Neural progenitor cell (in vitro differentiated cells): ENCODE measurements around the gene DCP1B. TPM values are rescaled to one million over a fixed set of nuclear protein-coding genes. Genes with fewer than 3 reads are reported as not detected.

Experiments
- DNase-seq: peaks from one replicate; pipeline ENCODE4 v3.0.0-alpha.2; 2016; ENCODE audit warnings: low spot score
- H2AFZ ChIP-seq: fragments of 200-600 bp; sonication (generic); replicated peaks from 2 replicates; pipeline ENCODE4 v1.6.1; 2016; ENCODE audit warnings: antibody characterized with exemption
- H3F3A ChIP-seq: fragments of 200-600 bp; sonication (generic); 2 replicates; pipeline ENCODE4 v1.6.1; 2016; ENCODE audit warnings: antibody characterized with exemption, low read depth
- H3K27ac ChIP-seq: fragments of 200-600 bp; sonication (generic); 2 replicates; pipeline ENCODE4 v1.5.1; 2016; ENCODE audit warnings: mild to moderate bottlenecking
- H3K27me3 ChIP-seq: fragments of 200-600 bp; sonication (generic); 2 replicates; pipeline ENCODE4 v1.6.1; 2016; ENCODE audit warnings: mild to moderate bottlenecking, moderate library complexity
- H3K36me3 ChIP-seq: fragments of 200-600 bp; sonication (generic); 2 replicates; pipeline ENCODE4 v1.5.1; 2016
- H3K4me1 ChIP-seq: fragments of 200-600 bp; sonication (generic); 2 replicates; pipeline ENCODE4 v1.6.1; 2016; ENCODE audit warnings: mixed run types
- H3K4me2 ChIP-seq: fragments of 200-600 bp; sonication (generic); 2 replicates; pipeline ENCODE4 v1.6.1; 2016
- H3K4me3 ChIP-seq: fragments of 200-600 bp; sonication (generic); 2 replicates; pipeline ENCODE4 v1.5.1; 2016
- H3K79me2 ChIP-seq: fragments of 200-600 bp; sonication (generic); 2 replicates; pipeline ENCODE4 v1.6.1; 2016; ENCODE audit warnings: low read depth
- H3K9ac ChIP-seq: fragments of 200-600 bp; sonication (generic); 2 replicates; pipeline ENCODE4 v1.6.1; 2016
- H3K9me3 ChIP-seq: fragments of 200-600 bp; sonication (generic); 2 replicates; pipeline ENCODE4 v1.5.1; 2016; ENCODE audit warnings: low read depth
- H4K20me1 ChIP-seq: fragments of 200-600 bp; sonication (generic); 2 replicates; pipeline ENCODE4 v1.6.1; 2016; ENCODE audit warnings: low read depth
- H3K27ac Mint-ChIP-seq: 3 replicates; pipeline ENCODE4 v1.8.0; 2021; ENCODE audit warnings: mixed read lengths
- H3K27me3 Mint-ChIP-seq: 2 replicates; pipeline ENCODE4 v1.8.0; 2022; ENCODE audit warnings: low read depth, mild to moderate bottlenecking, inconsistent platforms, moderate library complexity, mixed read lengths; ENCODE audit not compliant: insufficient read depth
- H3K36me3 Mint-ChIP-seq: 3 replicates; pipeline ENCODE4 v1.8.0; 2021; ENCODE audit warnings: mixed read lengths
- H3K4me1 Mint-ChIP-seq: 3 replicates; pipeline ENCODE4 v1.8.0; 2021; ENCODE audit warnings: mixed read lengths
- H3K4me3 Mint-ChIP-seq: 3 replicates; pipeline ENCODE4 v1.8.0; 2021; ENCODE audit warnings: mild to moderate bottlenecking, moderate library complexity, mixed read lengths
- H3K9me3 Mint-ChIP-seq: 3 replicates; pipeline ENCODE4 v1.8.0; 2020; ENCODE audit warnings: mixed read lengths
- CTCF ChIP-seq: fragments of 200-600 bp; sonication (generic); IDR thresholded peaks from 2 replicates; pipeline ENCODE4 v1.5.1; 2017; ENCODE audit warnings: antibody characterized with exemption, mild to moderate bottlenecking
- EZH2 ChIP-seq: fragments of 200-600 bp; sonication (generic); IDR thresholded peaks from 2 replicates; pipeline ENCODE4 v1.6.1; 2017; ENCODE audit warnings: antibody characterized with exemption, mild to moderate bottlenecking, moderate library complexity
- EZH2phosphoT487 ChIP-seq: fragments of 200-600 bp; sonication (generic); IDR thresholded peaks from 2 replicates; pipeline ENCODE4 v1.6.1; 2017; ENCODE audit warnings: antibody characterized with exemption
- total RNA-seq: library from RNA; depleted of rRNA; stranded (reverse); fragments of >200 nt; gene quantifications from 2 replicates; pipeline ENCODE4 v1.2.3, GENCODE V29; 2015; ENCODE audit warnings: low replicate concordance

DCP1B gene
- total RNA-seq, 1 donor from 2014 or later = 20.2 TPM

- no peak overlapping the region for H2AFZ ChIP-seq
- H3K9me3 Mint-ChIP-seq = no peaks in the 10 kb centered on the region
- H3K9me3 ChIP-seq = no peaks in the 10 kb centered on the region
- no peaks in the 10 kb centered on the region for H4K20me1 ChIP-seq
- H3K36me3 Mint-ChIP-seq = no peaks in the 10 kb centered on the region
- no peaks in the 10 kb centered on the region for H3K27me3 ChIP-seq
- H3K36me3 ChIP-seq = no peaks in the 10 kb centered on the region
- H3K4me2 ChIP-seq = no peak overlapping the region
- H3K4me1 Mint-ChIP-seq = peaks cover 11% of the 10 kb centered on the region
- H3K4me1 ChIP-seq = peaks cover 22% of the 10 kb centered on the region
- no peak overlapping the region for H3K27ac Mint-ChIP-seq
- H3K27me3 Mint-ChIP-seq = peaks cover 4% of the 10 kb centered on the region
- H3K79me2 ChIP-seq = no peaks in the 10 kb centered on the region
- TF ChIP-seq EZH2 (no peak), EZH2phosphoT487 (no peak), CTCF (no peak)
- H3K27ac ChIP-seq = no peak overlapping the region
- no peak overlapping the region for H3K4me3 ChIP-seq
- peaks cover 11% of the 10 kb centered on the region for H3F3A ChIP-seq
- no peak overlapping the region for H3K9ac ChIP-seq
- no peak overlapping the region for H3K4me3 Mint-ChIP-seq
- no peak for DNase-seq
These were observed 14.9 kb upstream of the DCP1B start for GRCh38 chr12:2019126-2019525.

- H2AFZ ChIP-seq = peak overlapping the region; percentile 32
- no peaks in the 10 kb centered on the region for H3K36me3 Mint-ChIP-seq
- H3K9me3 Mint-ChIP-seq = no peaks in the 10 kb centered on the region
- no peaks in the 10 kb centered on the region for H3K9me3 ChIP-seq
- no peak overlapping the region for H3K27ac Mint-ChIP-seq
- H3K79me2 ChIP-seq = no peaks in the 10 kb centered on the region
- no peak overlapping the region for H3K4me3 Mint-ChIP-seq
- no peaks in the 10 kb centered on the region for H3K36me3 ChIP-seq
- TF ChIP-seq EZH2 (no peak), EZH2phosphoT487 (no peak), CTCF (no peak)
- H3K27me3 ChIP-seq = no peaks in the 10 kb centered on the region
- no peak overlapping the region for H3K9ac ChIP-seq
- peaks cover 18% of the 10 kb centered on the region for H3K4me1 Mint-ChIP-seq
- H3F3A ChIP-seq = peaks cover 11% of the 10 kb centered on the region
- H3K4me3 ChIP-seq = no peak overlapping the region
- DNase-seq = no peak
- H3K4me1 ChIP-seq = peaks cover 19% of the 10 kb centered on the region
- H3K27ac ChIP-seq = no peak overlapping the region
- H4K20me1 ChIP-seq = no peaks in the 10 kb centered on the region
- no peak overlapping the region for H3K4me2 ChIP-seq
- peaks cover 4% of the 10 kb centered on the region for H3K27me3 Mint-ChIP-seq
These were observed 14.1 kb upstream of the DCP1B start for GRCh38 chr12:2018391-2018790.

- Histone ChIP-seq H3K9ac (no peak overlapping the region), H3K27me3 (no peaks in the 10 kb centered on the region), H3K36me3 (no peaks in the 10 kb centered on the region), H3K27ac (no peak overlapping the region), H3K4me1 (peaks cover 16% of the 10 kb centered on the region), H3K9me3 (no peaks in the 10 kb centered on the region), H3K4me2 (peak overlapping the region; percentile 27), H3K4me3 (no peak overlapping the region), H2AFZ (peak overlapping the region; percentile 3), H4K20me1 (no peaks in the 10 kb centered on the region), H3K79me2 (no peaks in the 10 kb centered on the region), H3F3A (peaks cover 11% of the 10 kb centered on the region)
- H3K9me3 Mint-ChIP-seq = no peaks in the 10 kb centered on the region
- no peak overlapping the region for H3K4me3 Mint-ChIP-seq
- H3K36me3 Mint-ChIP-seq = no peaks in the 10 kb centered on the region
- H3K27me3 Mint-ChIP-seq = peaks cover 4% of the 10 kb centered on the region
- H3K27ac Mint-ChIP-seq = no peak overlapping the region
- H3K4me1 Mint-ChIP-seq = peaks cover 19% of the 10 kb centered on the region
- peak; percentile 49 for DNase-seq
- TF ChIP-seq EZH2 (no peak), EZH2phosphoT487 (no peak), CTCF (no peak)
These were observed 13.5 kb upstream of the DCP1B start for GRCh38 chr12:2017546-2018337.
